Upper lobe of right lung (tissue), 1 donor: ENCODE data around the gene SEL1L3. TPM values are rescaled to one million over a fixed set of nuclear protein-coding genes. Genes with fewer than 3 reads are reported as not detected.

Experiments
- ATAC-seq: fragments of 200-7000 bp; cut with Tn5 transposase; one replicate; pipeline ENCODE4 v1.9.1; 2020; ENCODE audit warnings: mild to moderate bottlenecking, moderate library complexity
- DNase-seq: peaks from one replicate; pipeline ENCODE4 v3.0.0-alpha.2; 2020
- H3K27ac ChIP-seq: fragments of 200-600 bp; one replicate; pipeline ENCODE4 v1.8.0; 2022
- H3K27me3 ChIP-seq: fragments of 200-600 bp; one replicate; pipeline ENCODE4 v1.8.0; 2022; ENCODE audit warnings: mild to moderate bottlenecking
- H3K36me3 ChIP-seq: fragments of 200-600 bp; one replicate; pipeline ENCODE4 v1.8.0; 2022
- H3K4me1 ChIP-seq: fragments of 200-600 bp; one replicate; pipeline ENCODE4 v1.8.0; 2022
- H3K4me3 ChIP-seq: fragments of 200-600 bp; one replicate; pipeline ENCODE4 v1.8.0; 2022; ENCODE audit warnings: mild to moderate bottlenecking
- H3K9me3 ChIP-seq: fragments of 200-600 bp; one replicate; pipeline ENCODE4 v1.8.0; 2022
- CTCF ChIP-seq: fragments of 200-600 bp; IDR thresholded peaks from one replicate; pipeline ENCODE4 v1.8.0; 2022; ENCODE audit warnings: antibody characterized with exemption
- intact Hi-C: fragments of 100-400 bp; cut with DNase I; formaldehyde crosslinking; loops from one replicate; pipeline ENCODE4 v1.11.0; 2022
- total RNA-seq: library from RNA; stranded (reverse); fragmentation: NEBNext Ultra II Directional; extraction: Animal tissue kit (Norgen Biotek cat#: 25700); gene quantifications from one replicate; pipeline ENCODE4 v1.2.1, GENCODE V29; 2021
- donor health status: DM: no; HTN: yes; CAD: no; lungs with severe emphysema.

SEL1L3 gene
- total RNA-seq, 1 donor from 2014 or later = 69.2 TPM

GRCh38 chr4:25890571-25891485 is 28.0 kb upstream of the SEL1L3 start:
- ATAC-seq (no peak), DNase-seq (no peak)
- intact Hi-C loops = no loop called here
- Histone ChIP-seq H3K9me3 (no peaks in the 10 kb centered on the region), H3K36me3 (no peaks in the 10 kb centered on the region), H3K4me1 (no peaks in the 10 kb centered on the region), H3K27ac (no peak overlapping the region), H3K4me3 (no peak overlapping the region), H3K27me3 (no peaks in the 10 kb centered on the region)
- TF ChIP-seq CTCF = no peak

GRCh38 chr4:25889589-25890503 is 27.1 kb upstream of the SEL1L3 start:
- DNase-seq (no peak), ATAC-seq (no peak)
- no peaks in the 10 kb centered on the region for H3K27me3 ChIP-seq
- intact Hi-C loops = no loop called here
- H3K9me3 ChIP-seq = no peaks in the 10 kb centered on the region
- no peak for TF ChIP-seq CTCF
- no peak overlapping the region for H3K4me3 ChIP-seq
- no peaks in the 10 kb centered on the region for H3K4me1 ChIP-seq
- H3K27ac ChIP-seq = no peak overlapping the region
- H3K36me3 ChIP-seq = no peaks in the 10 kb centered on the region

GRCh38 chr4:25888781-25889180 is 26.0 kb upstream of the SEL1L3 start:
- Histone ChIP-seq H3K27ac (no peak overlapping the region), H3K36me3 (no peaks in the 10 kb centered on the region), H3K9me3 (no peaks in the 10 kb centered on the region), H3K27me3 (no peaks in the 10 kb centered on the region), H3K4me1 (no peaks in the 10 kb centered on the region), H3K4me3 (no peak overlapping the region)
- no peak for TF ChIP-seq CTCF
- DNase-seq (no peak), ATAC-seq (no peak)
- intact Hi-C loops = no loop called here

- intact Hi-C loops = no loop called here
- no peak for DNase-seq
- peak; percentile 17 for ATAC-seq
Measured at GRCh38 chr4:25884031-25884782, 21.4 kb upstream of the SEL1L3 start.

More at GRCh38 chr4:25884031-25884782, 21.4 kb upstream of the SEL1L3 start:
- TF ChIP-seq CTCF = no peak
- Histone ChIP-seq H3K36me3 (no peaks in the 10 kb centered on the region), H3K4me1 (peaks cover 5% of the 10 kb centered on the region), H3K27me3 (no peaks in the 10 kb centered on the region), H3K4me3 (no peak overlapping the region), H3K27ac (no peak overlapping the region), H3K9me3 (no peaks in the 10 kb centered on the region)
